Uterus (tissue), 4 donors: ENCODE measurements around the gene IKBKE. TPM values are rescaled to one million over a fixed set of nuclear protein-coding genes. Genes with fewer than 3 reads are reported as not detected.

Source experiments
- DNase-seq, 2 donors: peaks; one replicate each; pipeline ENCODE4 v3.0.0-alpha.2; 2019 to 2020
- H3K27ac ChIP-seq, 2 donors: fragments of 200-600 bp; sonication (generic); 1 replicate in 1 of 2; 2 replicates in 1 of 2; pipeline ENCODE4 v1.5.1; 2016 to 2018
- H3K27me3 ChIP-seq, 2 donors: fragments of 200-600 bp; sonication (generic); one replicate each; pipeline ENCODE4 v1.5.1; 2018 to 2019; ENCODE audit warnings: control low read depth in 1 of 2
- H3K36me3 ChIP-seq, 2 donors: fragments of 200-600 bp; sonication (generic); one replicate each; pipeline ENCODE4 v1.5.1; 2019; ENCODE audit warnings: control low read depth in 1 of 2
- H3K4me1 ChIP-seq, 2 donors: fragments of 200-600 bp; sonication (generic); one replicate each; pipeline ENCODE4 v1.5.1; 2018 to 2019; ENCODE audit warnings: control low read depth in 1 of 2
- H3K4me3 ChIP-seq, 2 donors: fragments of 200-600 bp; sonication (generic); 1 replicate in 1 of 2; 2 replicates in 1 of 2; pipeline ENCODE4 v1.5.1; 2018 to 2019; ENCODE audit warnings: mild to moderate bottlenecking in 1 of 2
- H3K9me3 ChIP-seq, 2 donors: fragments of 200-600 bp; sonication (generic); one replicate each; pipeline ENCODE4 v1.5.1; 2019; ENCODE audit warnings: control low read depth in 1 of 2
- POLR2A ChIP-seq, 2 donors: fragments of 450-650 bp; IDR thresholded peaks; one replicate each; pipeline ENCODE4 v1.6.1; 2016; ENCODE audit warnings: antibody characterized with exemption in 2 of 2, mild to moderate bottlenecking in 1 of 2, moderate library complexity in 1 of 2
- intact Hi-C: fragments of 100-400 bp; cut with DNase I; formaldehyde crosslinking; loops from one replicate; pipeline ENCODE4 v1.15.1; 2023; ENCODE audit warnings: low total_unique reads
- total RNA-seq, 4 donors: library from RNA; depleted of rRNA in 3 of 4; stranded (reverse); fragments of >200 nt in 3 of 4; gene quantifications; one replicate each; pipeline versions ENCODE4 v1.1.0 to v1.2.4, GENCODE V29; 2014 to 2023
- TF ChIP-seq, protein P1 (sequence below), 4 experiments: fragments of 200-600 bp in 2 of 4; fragments of 450-650 bp in 2 of 4; sonication (generic) in 2 of 4; IDR thresholded peaks; one replicate each; pipeline ENCODE4 v1.5.1; 2016 to 2019; ENCODE audit warnings: antibody characterized with exemption in 4 of 4, mild to moderate bottlenecking in 2 of 4, moderate library complexity in 1 of 4
- donor health status: DM: yes; HTN: yes; CAD: no.

Gene IKBKE
- total RNA-seq, 4 donors from 2014 or later = 1.5 to 6.7 TPM; not detected in 2

DNA sequence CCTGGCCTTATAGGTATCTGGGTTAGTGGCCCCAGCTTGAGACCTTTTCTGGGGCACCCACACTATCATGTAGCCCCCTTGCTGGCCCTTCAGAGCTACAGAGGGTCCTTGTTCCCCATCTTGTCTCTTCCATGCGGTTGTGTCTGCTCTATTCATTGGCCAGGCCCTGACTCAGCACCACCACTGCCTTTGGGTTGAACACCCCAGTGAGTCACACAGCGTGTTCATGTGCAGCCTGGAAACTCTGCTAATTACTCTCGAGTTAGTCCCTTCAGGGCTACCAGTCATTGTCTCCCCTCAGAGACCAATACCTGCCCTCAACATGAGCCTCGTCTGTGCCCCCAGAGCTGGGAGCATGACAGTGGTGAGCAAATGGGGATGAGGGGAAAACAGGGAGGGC, 28.2 kb upstream of the IKBKE start:
- H3K4me1 ChIP-seq = peaks cover 0 to 4% of the 10 kb centered on the region in 2 donors
- TF ChIP-seq POLR2A (IDR thresholded peaks at IDR 0.05) = no peak
- TF ChIP-seq, protein P1, sequence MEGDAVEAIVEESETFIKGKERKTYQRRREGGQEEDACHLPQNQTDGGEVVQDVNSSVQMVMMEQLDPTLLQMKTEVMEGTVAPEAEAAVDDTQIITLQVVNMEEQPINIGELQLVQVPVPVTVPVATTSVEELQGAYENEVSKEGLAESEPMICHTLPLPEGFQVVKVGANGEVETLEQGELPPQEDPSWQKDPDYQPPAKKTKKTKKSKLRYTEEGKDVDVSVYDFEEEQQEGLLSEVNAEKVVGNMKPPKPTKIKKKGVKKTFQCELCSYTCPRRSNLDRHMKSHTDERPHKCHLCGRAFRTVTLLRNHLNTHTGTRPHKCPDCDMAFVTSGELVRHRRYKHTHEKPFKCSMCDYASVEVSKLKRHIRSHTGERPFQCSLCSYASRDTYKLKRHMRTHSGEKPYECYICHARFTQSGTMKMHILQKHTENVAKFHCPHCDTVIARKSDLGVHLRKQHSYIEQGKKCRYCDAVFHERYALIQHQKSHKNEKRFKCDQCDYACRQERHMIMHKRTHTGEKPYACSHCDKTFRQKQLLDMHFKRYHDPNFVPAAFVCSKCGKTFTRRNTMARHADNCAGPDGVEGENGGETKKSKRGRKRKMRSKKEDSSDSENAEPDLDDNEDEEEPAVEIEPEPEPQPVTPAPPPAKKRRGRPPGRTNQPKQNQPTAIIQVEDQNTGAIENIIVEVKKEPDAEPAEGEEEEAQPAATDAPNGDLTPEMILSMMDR (IDR thresholded peaks at IDR 0.05) = no peak
- no peaks in the 10 kb centered on the region for H3K9me3 ChIP-seq
- H3K27ac ChIP-seq = no peak overlapping the region
- no peaks in the 10 kb centered on the region for H3K27me3 ChIP-seq
- no peak for DNase-seq
- no peaks in the 10 kb centered on the region for H3K36me3 ChIP-seq
- intact Hi-C loops = no loop called here
- no peak overlapping the region for H3K4me3 ChIP-seq

DNA sequence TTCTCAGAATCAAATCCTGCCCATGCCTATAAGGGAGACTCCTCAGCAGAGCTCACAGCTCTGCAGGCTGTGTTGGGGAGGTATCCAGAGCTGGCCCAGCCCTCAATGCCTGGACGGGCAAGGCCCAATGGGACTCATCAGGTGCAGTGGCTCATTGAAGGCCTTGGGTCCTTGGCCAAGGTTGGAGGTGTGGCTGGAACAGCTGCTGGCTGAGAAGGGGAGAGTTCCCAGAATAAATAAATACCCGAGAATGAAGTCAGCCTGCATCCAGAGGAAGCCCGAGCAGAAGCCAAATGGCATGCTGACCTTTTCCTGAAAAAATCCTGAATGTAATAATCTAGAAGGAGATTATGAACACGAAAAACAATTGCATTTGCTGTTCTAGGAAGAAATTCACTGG, 25.2 kb upstream of the IKBKE start:
- peak; percentile 31 to 43 for DNase-seq
- intact Hi-C loops = no loop called here
- Histone ChIP-seq H3K4me1 (peaks cover 0 to 4% of the 10 kb centered on the region in 2 donors), H3K4me3 (no peak overlapping the region), H3K27ac (peak overlapping the region in 1 of 2 donors; percentile 38), H3K36me3 (no peaks in the 10 kb centered on the region), H3K9me3 (no peaks in the 10 kb centered on the region), H3K27me3 (no peaks in the 10 kb centered on the region)
- no peak for TF ChIP-seq POLR2A (IDR thresholded peaks at IDR 0.05)
- TF ChIP-seq, protein P1 (IDR thresholded peaks at IDR 0.05) = no peak

DNA sequence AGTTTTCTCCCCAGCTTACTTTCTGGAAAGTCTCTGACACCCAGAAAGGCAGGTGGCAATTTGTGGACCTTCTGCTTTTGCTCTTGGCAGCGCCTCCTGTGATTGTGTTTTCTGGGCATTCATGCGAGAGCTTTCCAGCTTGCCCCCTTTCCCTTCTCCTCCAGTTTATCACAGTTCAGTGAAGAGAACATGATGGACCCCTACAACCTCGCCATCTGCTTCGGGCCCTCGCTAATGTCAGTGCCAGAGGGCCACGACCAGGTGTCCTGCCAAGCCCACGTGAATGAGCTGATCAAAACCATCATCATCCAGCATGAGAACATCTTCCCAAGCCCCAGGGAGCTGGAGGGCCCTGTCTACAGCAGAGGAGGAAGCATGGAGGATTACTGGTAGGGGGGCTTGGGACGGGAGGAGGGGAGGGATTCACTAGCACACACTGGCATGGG, 24.3 kb upstream of the IKBKE start:
- Histone ChIP-seq H3K4me1 (peaks cover 0 to 4% of the 10 kb centered on the region in 2 donors), H3K4me3 (no peak overlapping the region), H3K27ac (peak overlapping the region in 1 of 2 donors; percentile 38), H3K36me3 (no peaks in the 10 kb centered on the region), H3K27me3 (no peaks in the 10 kb centered on the region), H3K9me3 (no peaks in the 10 kb centered on the region)
- TF ChIP-seq POLR2A (IDR thresholded peaks at IDR 0.05) = no peak
- TF ChIP-seq, protein P1 (IDR thresholded peaks at IDR 0.05) = no peak
- intact Hi-C loops = no loop called here
- DNase-seq = no peak

DNA sequence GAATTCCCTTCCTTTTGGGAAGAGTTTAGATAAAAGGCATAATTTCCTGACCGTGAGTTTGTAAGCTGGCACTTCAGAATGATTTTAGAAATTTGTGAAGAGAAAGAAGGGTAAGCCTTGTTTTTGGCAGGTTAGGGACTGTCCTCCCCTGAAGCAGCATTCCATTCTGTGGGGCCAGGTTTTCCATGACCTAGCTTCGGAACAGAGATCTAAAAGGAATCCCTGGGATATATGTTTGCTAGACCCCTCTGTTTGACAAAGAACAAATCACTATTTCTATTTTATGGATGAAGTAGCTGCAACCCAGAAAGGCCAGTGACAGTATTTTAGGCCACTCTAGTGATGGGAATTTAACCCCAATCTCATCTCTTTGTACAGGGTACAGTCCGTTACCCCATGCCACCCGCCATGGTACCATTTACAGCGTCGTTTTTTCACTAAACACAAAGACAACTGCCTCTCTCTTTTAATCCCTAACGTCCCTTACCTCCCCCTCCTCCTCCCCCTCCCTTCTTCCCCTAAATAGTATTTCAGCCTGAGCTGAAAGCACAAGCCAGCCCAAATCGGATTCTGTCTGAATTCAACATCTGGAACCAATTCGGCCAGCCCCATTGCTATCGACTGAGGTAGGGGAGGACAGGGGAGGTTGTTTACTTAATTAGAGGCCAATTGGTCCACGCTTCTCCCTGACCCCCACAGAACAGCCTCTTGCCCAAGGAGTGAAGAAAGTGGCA, 23.4 kb upstream of the IKBKE start:
- H3K9me3 ChIP-seq = no peaks in the 10 kb centered on the region
- no peaks in the 10 kb centered on the region for H3K27me3 ChIP-seq
- no peak for DNase-seq
- intact Hi-C loops = no loop called here
- no peak for TF ChIP-seq POLR2A (IDR thresholded peaks at IDR 0.05)
- TF ChIP-seq, protein P1 (IDR thresholded peaks at IDR 0.05) = no peak
- H3K36me3 ChIP-seq = no peaks in the 10 kb centered on the region
- H3K4me1 ChIP-seq = peaks cover 0 to 4% of the 10 kb centered on the region in 2 donors
- no peak overlapping the region for H3K27ac ChIP-seq
- H3K4me3 ChIP-seq = no peak overlapping the region

DNA sequence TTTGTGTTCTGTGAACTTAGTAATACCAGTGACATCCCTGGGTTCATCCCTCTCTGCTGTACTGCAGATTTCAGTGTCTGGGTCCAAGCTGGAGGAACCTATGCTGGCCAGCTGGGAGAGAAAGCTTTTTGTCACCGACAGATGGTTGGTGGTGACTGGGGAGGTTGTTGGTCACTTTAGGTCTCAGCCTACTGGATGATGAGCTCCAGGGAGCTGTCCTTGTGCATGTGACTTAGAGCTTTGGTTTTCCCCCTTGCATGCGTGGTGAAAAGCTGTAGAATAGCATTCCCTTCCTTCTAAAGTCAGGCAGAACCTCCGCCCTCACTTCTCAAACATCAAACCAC, 22.9 kb upstream of the IKBKE start:
- H3K36me3 ChIP-seq = no peaks in the 10 kb centered on the region
- intact Hi-C loops = no loop called here

More for the DNA sequence above, 22.9 kb upstream of the IKBKE start:
- no peaks in the 10 kb centered on the region for H3K9me3 ChIP-seq
- H3K27me3 ChIP-seq = no peaks in the 10 kb centered on the region
- H3K27ac ChIP-seq = no peak overlapping the region
- peaks cover 0 to 4% of the 10 kb centered on the region in 2 donors for H3K4me1 ChIP-seq
- TF ChIP-seq, protein P1 (IDR thresholded peaks at IDR 0.05) = no peak
- no peak for TF ChIP-seq POLR2A (IDR thresholded peaks at IDR 0.05)
- H3K4me3 ChIP-seq = no peak overlapping the region
- no peak for DNase-seq
